NCI-H748 treated with DMSO at 0.1 percent for 48 hours (cell line): ENCODE measurements around the gene NEUROG2.
"Not testable (repeated sequence)": the region's sequence is repeated elsewhere in the genome, so short reads cannot be mapped to it uniquely, and the experiment has no call there.

ENCODE experiments used
- DNase-seq: peaks from one replicate; lab custom pipeline; 2025; lab: John Stamatoyannopoulos, UW

NEUROG2 gene

GRCh38 chr4:112490808-112491207, 25.2 kb downstream of the NEUROG2 start:
- not testable (repeated sequence) for DNase-seq

- DNase-seq = no peak
Observed at GRCh38 chr4:112485930-112486329, 30.1 kb downstream of the NEUROG2 start.

GRCh38 chr4:112473985-112474384, 42.0 kb downstream of the NEUROG2 start:
- DNase-seq = no peak

- no peak for DNase-seq
Observed at GRCh38 chr4:112472318-112472717, 43.7 kb downstream of the NEUROG2 start.
